T-helper 9 cell (primary cell): ENCODE measurements around the gene SIGLEC15.

ENCODE experiments used
- DNase-seq: peaks from one replicate; pipeline ENCODE4 v3.0.0-alpha.2; 2020

SIGLEC15 gene

DNA sequence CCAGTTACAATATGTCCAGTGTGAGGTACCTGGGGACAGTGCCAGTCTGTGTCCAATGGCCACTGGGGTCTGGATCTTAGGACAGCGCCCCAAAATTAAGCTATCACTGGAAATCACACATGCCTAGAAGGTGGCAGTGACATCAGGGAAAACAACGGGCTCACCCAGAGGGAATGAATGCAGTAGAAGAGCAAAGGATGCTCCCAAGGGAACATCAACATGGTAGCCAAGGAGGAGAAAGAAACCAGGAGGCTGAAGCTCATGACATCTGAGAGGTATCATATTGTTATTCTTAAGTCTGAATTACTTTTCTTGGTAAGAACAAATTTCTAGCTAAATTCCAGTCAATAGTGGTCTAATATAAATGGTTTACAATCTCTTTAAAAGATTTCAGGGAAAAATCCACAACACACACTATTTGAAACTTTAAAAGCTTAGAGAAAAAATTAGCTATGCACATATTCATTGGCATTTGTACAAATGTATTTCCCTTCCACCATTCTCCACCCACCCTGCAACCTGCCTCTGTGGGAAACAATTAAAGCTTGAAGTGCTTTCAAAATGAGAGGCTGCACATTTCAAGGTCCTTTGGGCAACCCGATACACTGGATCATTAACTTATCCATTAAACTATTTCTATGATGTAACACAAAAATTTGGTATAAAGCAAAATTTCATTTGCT is 55.5 kb downstream of the SIGLEC15 start:
- no peak for DNase-seq

DNA sequence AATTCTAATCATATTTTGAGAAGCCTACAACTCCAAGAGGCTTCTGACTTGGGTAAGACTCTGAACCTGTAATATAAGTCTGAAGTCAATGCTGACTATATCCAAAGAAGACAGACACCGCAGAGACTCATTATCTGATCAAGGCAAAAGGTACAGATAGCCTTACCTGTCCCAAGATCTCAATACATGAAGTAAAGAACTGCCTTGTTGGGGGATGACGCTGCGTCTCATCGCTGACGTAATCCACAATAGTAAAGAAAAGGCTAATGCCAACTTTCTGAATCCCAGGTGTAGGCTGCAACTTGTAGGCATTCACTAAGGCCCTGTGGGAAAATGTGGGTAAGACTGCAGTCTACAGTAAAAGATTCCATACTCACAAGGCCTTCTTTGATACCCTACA is 62.1 kb downstream of the SIGLEC15 start:
- no peak for DNase-seq

DNA sequence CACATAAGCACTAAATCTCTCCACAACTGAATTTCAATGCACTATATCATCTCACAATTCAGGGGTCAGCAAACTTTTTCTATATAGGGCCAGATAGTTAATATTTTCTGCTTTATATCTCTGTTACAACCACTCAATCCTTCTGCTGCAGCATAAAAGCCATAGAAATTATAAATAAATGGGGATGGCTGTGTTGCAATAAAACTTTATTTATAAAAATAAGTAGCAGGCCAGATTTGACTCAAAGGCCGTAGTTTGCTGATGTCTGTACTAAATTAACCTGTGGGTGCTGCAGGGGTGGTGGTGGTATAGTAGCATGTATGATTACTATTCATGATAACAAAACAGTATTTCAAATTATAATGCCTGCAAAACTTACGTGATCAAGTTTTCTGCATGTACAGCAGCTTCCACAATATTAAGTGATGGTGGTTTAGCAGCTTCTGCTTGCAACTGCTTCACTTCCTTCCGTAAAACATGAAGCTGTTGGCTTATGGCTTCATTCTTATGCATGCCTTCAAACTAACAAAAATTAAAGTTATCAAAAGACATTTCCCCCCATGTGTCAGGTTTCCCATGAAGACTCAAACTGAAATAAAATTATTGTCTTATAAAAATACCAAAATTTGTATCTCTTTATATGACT is 64.1 kb downstream of the SIGLEC15 start:
- no peak for DNase-seq

DNA sequence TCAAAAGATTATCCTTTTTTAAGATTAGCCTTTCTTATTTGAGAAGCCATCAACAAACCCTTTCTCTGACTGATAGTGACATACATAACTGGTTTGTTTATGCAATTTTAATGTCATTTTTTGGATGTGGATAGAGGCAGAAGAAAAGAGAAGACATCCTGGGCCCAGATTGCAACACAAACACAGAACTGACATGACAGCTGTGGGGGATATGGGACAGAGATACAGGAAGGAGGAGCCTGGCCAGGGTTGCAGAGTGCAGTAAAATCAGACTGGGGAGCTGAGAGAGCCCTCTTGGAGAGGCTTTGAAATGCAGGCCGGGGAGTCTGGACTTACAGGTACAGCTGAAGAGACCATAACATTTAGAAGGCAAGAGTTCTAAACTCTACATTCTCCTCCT is 65.1 kb downstream of the SIGLEC15 start:
- DNase-seq, result no peak

DNA sequence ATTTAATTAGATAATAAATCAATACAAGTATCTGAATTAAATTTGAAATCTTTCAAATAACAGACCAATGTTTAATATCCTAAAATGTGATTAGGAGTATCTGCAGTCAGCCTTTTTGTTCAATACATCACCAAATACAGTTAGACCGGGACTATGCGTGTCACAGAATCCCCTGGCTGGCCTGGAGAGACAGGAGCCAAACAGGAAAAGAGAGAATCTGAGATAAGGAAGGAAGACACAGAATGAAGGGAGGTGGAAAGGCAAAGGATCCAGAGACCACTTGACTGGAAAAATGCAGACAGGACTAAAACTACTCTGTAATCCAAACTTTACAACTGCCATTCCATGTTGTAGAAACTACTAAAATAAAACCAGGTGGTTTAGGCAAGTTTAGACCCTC is 66.3 kb downstream of the SIGLEC15 start:
- no peak for DNase-seq
